ENCODE data around the gene PTPRN.

GRCh38 chr2:219356834-219357233 lies 47.6 kb upstream of the PTPRN start:
- no peak for TF ChIP-seq CTCF (IDR thresholded peaks at IDR 0.05)
- no peak for TF ChIP-seq EZH2 (IDR thresholded peaks at IDR 0.05)
- TF ChIP-seq EZH2phosphoT487 (IDR thresholded peaks at IDR 0.05): no peak

Measured in neural progenitor cell (in vitro differentiated cells).